NCI-H2081 (cell line): ENCODE measurements around the gene SCN5A.

Experiments
- DNase-seq, 2 experiments: peaks; one replicate each; lab custom pipeline; 2025; lab: John Stamatoyannopoulos, UW

Gene SCN5A

GRCh38 chr3:38647217-38647970 lies 2.1 kb downstream of the SCN5A start:
- DNase-seq = no peak

GRCh38 chr3:38646630-38647029 lies 2.9 kb downstream of the SCN5A start:
- no peak for DNase-seq

- DNase-seq = no peak
Measured at GRCh38 chr3:38646062-38646461, 3.4 kb downstream of the SCN5A start.

- DNase-seq = no peak
Measured at GRCh38 chr3:38645601-38646000, 3.9 kb downstream of the SCN5A start.

GRCh38 chr3:38645076-38645475 lies 4.4 kb downstream of the SCN5A start:
- no peak for DNase-seq

GRCh38 chr3:38644662-38645053 lies 4.8 kb downstream of the SCN5A start:
- DNase-seq = no peak

- DNase-seq = no peak
Measured at GRCh38 chr3:38644016-38644661, 5.3 kb downstream of the SCN5A start.

GRCh38 chr3:38643592-38643991 lies 5.9 kb downstream of the SCN5A start:
- DNase-seq = no peak

- DNase-seq = no peak
Measured at GRCh38 chr3:38643090-38643489, 6.4 kb downstream of the SCN5A start.

- no peak for DNase-seq
Measured at GRCh38 chr3:38641461-38642110, 7.9 kb downstream of the SCN5A start.

- DNase-seq = no peak
Measured at GRCh38 chr3:38640661-38641452, 8.6 kb downstream of the SCN5A start.

GRCh38 chr3:38638354-38638753 lies 11.1 kb downstream of the SCN5A start:
- no peak for DNase-seq

GRCh38 chr3:38637906-38638305 lies 11.6 kb downstream of the SCN5A start:
- DNase-seq = no peak

GRCh38 chr3:38636881-38637280 lies 12.6 kb downstream of the SCN5A start:
- DNase-seq = no peak

- no peak for DNase-seq
Measured at GRCh38 chr3:38636464-38636863, 13.0 kb downstream of the SCN5A start.

- no peak for DNase-seq
Measured at GRCh38 chr3:38634111-38634510, 15.4 kb downstream of the SCN5A start.

GRCh38 chr3:38632989-38633388 lies 16.5 kb downstream of the SCN5A start:
- no peak for DNase-seq

GRCh38 chr3:38630606-38631005 lies 18.9 kb downstream of the SCN5A start:
- DNase-seq = no peak

- no peak for DNase-seq
Measured at GRCh38 chr3:38630070-38630469, 19.4 kb downstream of the SCN5A start.

- DNase-seq = no peak
Measured at GRCh38 chr3:38628835-38629234, 20.7 kb downstream of the SCN5A start.

GRCh38 chr3:38627956-38628355 lies 21.5 kb downstream of the SCN5A start:
- DNase-seq = no peak

- no peak for DNase-seq
Measured at GRCh38 chr3:38626171-38626570, 23.3 kb downstream of the SCN5A start.
